A673 (cell line): Measurements from ENCODE around the gene KCNIP4.

ENCODE experiments used
- EZH2 ChIP-seq: fragments of 200-600 bp; sonication (generic); IDR thresholded peaks from 2 replicates; pipeline ENCODE4 v1.6.1; 2017; ENCODE audit warnings: borderline replicate concordance, low read depth, mild to moderate bottlenecking, mixed read lengths, antibody characterized with exemption, low read length; ENCODE audit not compliant: poor library complexity, severe bottlenecking
- TF ChIP-seq, protein P1 (sequence below): fragments of 300-800, 200-600 bp; sonication (generic); conservative IDR thresholded peaks from 2 replicates; pipeline ENCODE4 v1.5.1; 2017; ENCODE audit warnings: low read depth, mild to moderate bottlenecking, antibody characterized with exemption, low read length, moderate library complexity, mixed read lengths

GRCh38 chr4:21849077-21849476, 99.5 kb downstream of the KCNIP4 start:
- TF ChIP-seq, protein P1, sequence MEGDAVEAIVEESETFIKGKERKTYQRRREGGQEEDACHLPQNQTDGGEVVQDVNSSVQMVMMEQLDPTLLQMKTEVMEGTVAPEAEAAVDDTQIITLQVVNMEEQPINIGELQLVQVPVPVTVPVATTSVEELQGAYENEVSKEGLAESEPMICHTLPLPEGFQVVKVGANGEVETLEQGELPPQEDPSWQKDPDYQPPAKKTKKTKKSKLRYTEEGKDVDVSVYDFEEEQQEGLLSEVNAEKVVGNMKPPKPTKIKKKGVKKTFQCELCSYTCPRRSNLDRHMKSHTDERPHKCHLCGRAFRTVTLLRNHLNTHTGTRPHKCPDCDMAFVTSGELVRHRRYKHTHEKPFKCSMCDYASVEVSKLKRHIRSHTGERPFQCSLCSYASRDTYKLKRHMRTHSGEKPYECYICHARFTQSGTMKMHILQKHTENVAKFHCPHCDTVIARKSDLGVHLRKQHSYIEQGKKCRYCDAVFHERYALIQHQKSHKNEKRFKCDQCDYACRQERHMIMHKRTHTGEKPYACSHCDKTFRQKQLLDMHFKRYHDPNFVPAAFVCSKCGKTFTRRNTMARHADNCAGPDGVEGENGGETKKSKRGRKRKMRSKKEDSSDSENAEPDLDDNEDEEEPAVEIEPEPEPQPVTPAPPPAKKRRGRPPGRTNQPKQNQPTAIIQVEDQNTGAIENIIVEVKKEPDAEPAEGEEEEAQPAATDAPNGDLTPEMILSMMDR = no peak
- no peak for TF ChIP-seq EZH2
